ENCODE data around the gene ZEB2. TPM values are rescaled to one million over a fixed set of nuclear protein-coding genes. Genes with fewer than 3 reads are reported as not detected.
A peak's percentile ranks its signal among the peaks of the same experiment; 100 is the strongest.

ZEB2 gene
- 1.1 TPM for total RNA-seq (2021; ENCODE audit: unreplicated experiment)
- 0.10 TPM for polyA plus RNA-seq (2012; ENCODE audit: insufficient read length)
- percentile 27 among the genes with signal in this experiment for Bru-seq, nascent RNA
- BruChase-seq, experiment 1, labeled RNA remaining after a 2-hour chase: percentile 21 among the genes with signal in this experiment
- percentile 16 among the genes with signal in this experiment for BruChase-seq, experiment 2, labeled RNA remaining after a 6-hour chase
- long read RNA-seq: 0 reads

- ATAC-seq: no peak
Measured at GRCh38 chr2:144519934-144520731, at the start of gene ZEB2. ZEB2 (minus strand) TSS chr2:144520119; CDS start chr2:144517350, 2,769 bp downstream.

GRCh38 chr2:144567745-144568144 is 47.8 kb upstream of the ZEB2 start:
- H3K27me3 ChIP-seq (ENCODE audit: control insufficient read depth, insufficient read depth, low read length): no peaks in the 10 kb centered on the region
- no peak overlapping the region for H3K4me3 ChIP-seq (ENCODE audit: low read depth in 2 of 2, low read length in 2 of 2)
- ATAC-seq (no peak), DNase-seq (ENCODE audit: low read depth, low spot score) (no peak)
- ChIA-PET CTCF (no interaction called here), POLR2A (no interaction called here)
- intact Hi-C loops (cut with micrococcal nuclease; ENCODE audit: unreplicated experiment): no loop called here
- H3K4me1 ChIP-seq (ENCODE audit: control insufficient read depth, insufficient read depth, low read length): no peaks in the 10 kb centered on the region
- BruUV-seq (replicated peaks): no TSS peak
- H3K27ac ChIP-seq (ENCODE audit: low read length): no peak overlapping the region
- no peak for TF ChIP-seq SIN3A (IDR thresholded peaks at IDR 0.05; ENCODE audit: borderline replicate concordance, insufficient read depth, low read depth, low read length)
- no peak for TF ChIP-seq POLR2AphosphoS5 (IDR thresholded peaks at IDR 0.05; ENCODE audit: low read depth, low read length)
- no peak for TF ChIP-seq TCF7L2 (IDR thresholded peaks at IDR 0.05; ENCODE audit: low read depth, low read length)
- TF ChIP-seq CTCF (IDR thresholded peaks at IDR 0.05): no peak
- no peak for TF ChIP-seq REST (IDR thresholded peaks at IDR 0.05; ENCODE audit: insufficient read depth in 1 of 2, low read depth in 2 of 2, low read length in 1 of 2)
- no peaks in the 10 kb centered on the region for H3K9me3 ChIP-seq (ENCODE audit: control insufficient read depth, insufficient read depth, low read depth, low read length)
- H3K36me3 ChIP-seq (ENCODE audit: control insufficient read depth, insufficient read depth, low read length): no peaks in the 10 kb centered on the region
- in situ Hi-C loops (cut with HindIII; ENCODE audit: low pct_unique_long_range_greater_than_20kb, low sequenced_read_pairs): no loop called here

More at GRCh38 chr2:144519934-144520731, at the start of gene ZEB2:
- Histone ChIP-seq H3K4me1 (ENCODE audit: control insufficient read depth, insufficient read depth, low read length) (peaks cover 16% of the 10 kb centered on the region; the same call in 1 of the 2 replicates), H3K27ac (ENCODE audit: low read length) (no peak within 1 kb of the TSS), H3K36me3 (ENCODE audit: control insufficient read depth, insufficient read depth, low read length) (no peaks in the 10 kb centered on the region), H3K27me3 (ENCODE audit: control insufficient read depth, insufficient read depth, low read length) (peaks cover 49% of the 10 kb centered on the region), H3K9me3 (ENCODE audit: control insufficient read depth, insufficient read depth, low read depth, low read length) (no peaks in the 10 kb centered on the region), H3K4me3 (ENCODE audit: low read depth in 2 of 2, low read length in 2 of 2) (peak within 1 kb of the TSS; percentile 20 to 27; a peak in 3 of 4 replicates)
- TF ChIP-seq POLR2AphosphoS5 (IDR thresholded peaks at IDR 0.05; ENCODE audit: low read depth, low read length) (no peak), CTCF (IDR thresholded peaks at IDR 0.05) (peak; percentile 17; the same call in 1 of the 2 replicates)
- BruUV-seq (replicated peaks): no TSS peak
- POLR2A ChIA-PET: no interaction called here
- intact Hi-C loops (cut with micrococcal nuclease; ENCODE audit: unreplicated experiment): no loop called here
- in situ Hi-C loops (cut with HindIII; ENCODE audit: low pct_unique_long_range_greater_than_20kb, low sequenced_read_pairs): no loop called here
- CTCF ChIA-PET: no interaction called here
- DNase-seq (ENCODE audit: low read depth, low spot score): no peak

Data from Panc1 (cell line).